ENCODE data around the gene TTC7B. TPM values are rescaled to one million over a fixed set of nuclear protein-coding genes. Genes with fewer than 3 reads are reported as not detected.

TTC7B gene
- total and polyA plus RNA-seq, 2 of the 8 experiments (the other 6 are each of a cell fraction or from before 2014, with no cell fraction given), result 23.7 to 34.0 TPM

DNA sequence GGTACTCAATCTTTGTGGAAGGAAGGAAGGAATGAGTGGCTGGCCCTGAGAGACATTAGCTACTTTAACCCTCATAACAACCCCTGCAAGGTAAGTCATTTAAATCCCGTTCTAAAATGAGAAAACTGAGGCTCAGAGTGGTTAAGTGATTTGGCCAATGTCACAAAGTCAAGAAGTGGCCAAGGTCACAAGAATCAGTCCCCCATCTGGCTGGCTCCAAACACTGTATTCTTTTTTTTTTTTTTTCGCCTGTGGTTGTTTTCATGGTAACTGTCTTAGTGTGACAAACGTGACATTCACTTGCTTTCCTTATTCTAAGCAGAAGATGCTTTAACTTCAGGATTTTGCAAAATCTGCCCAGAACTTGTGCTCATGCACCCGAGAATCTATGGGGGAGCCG lies 2.8 kb downstream of the TTC7B start:
- FAIRE-seq (no peak), DNase-seq (ENCODE audit: low read depth in 1 of 2, low spot score in 2 of 2) (no peak)
- Histone ChIP-seq H2BK15ac (ENCODE audit: low read length) (no peak overlapping the region), H3K4me1 (replicated peaks in 1 of 4; ENCODE audit: control insufficient read depth in 3 of 4, insufficient read depth in 4 of 4, low read length in 3 of 4) (peaks cover 0 to 10% (median 5%) of the 10 kb centered on the region in 4 experiments; a peak in 6 of 7 replicates), H3K4me3 (ENCODE audit: extremely low read depth in 1 of 4, insufficient read depth in 2 of 4, low read depth in 3 of 4, low read length in 4 of 4) (no peak overlapping the region), H3K4me2 (ENCODE audit: insufficient read depth in 1 of 2, low read depth in 2 of 2, low read length in 2 of 2) (no peak overlapping the region), H2AK5ac (ENCODE audit: low read depth, low read length) (no peak overlapping the region), H2AFZ (ENCODE audit: low read length) (no peak overlapping the region), H4K91ac (replicated peaks; ENCODE audit: insufficient read length, low read length) (no peak overlapping the region), H3K18ac (ENCODE audit: extremely low read depth, low read length) (no peak overlapping the region), H2BK5ac (ENCODE audit: low read depth, low read length) (no peak overlapping the region), H3K4ac (replicated peaks; ENCODE audit: insufficient read length, low read depth, low read length) (no peak overlapping the region), H3K79me2 (ENCODE audit: control insufficient read depth in 1 of 2, insufficient read depth in 2 of 2, low read length in 2 of 2) (peaks cover 0 to 3% of the 10 kb centered on the region in 2 experiments; a peak in 1 of 4 replicates), H3K27ac (ENCODE audit: low read depth, low read length) (no peak overlapping the region), H4K20me1 (replicated peaks in 1 of 2; ENCODE audit: control insufficient read depth in 1 of 2, insufficient read depth in 2 of 2, low read length in 2 of 2) (peaks cover 0 to 3% of the 10 kb centered on the region in 2 experiments), H3K79me1 (ENCODE audit: low read depth, low read length) (peaks cover 12% of the 10 kb centered on the region; the same call in 1 of the 2 replicates), H3K9me3 (ENCODE audit: insufficient read depth in 2 of 2, low read depth in 1 of 2, low read length in 1 of 2) (no peaks in the 10 kb centered on the region), H3K27me3 (replicated peaks in 1 of 4; ENCODE audit: control insufficient read depth in 3 of 4, extremely low read depth in 1 of 4, insufficient read depth in 3 of 4, low read length in 3 of 4) (peaks cover 0 to 5% (median 5%) of the 10 kb centered on the region in 4 experiments; a peak in 4 of 7 replicates), H2BK12ac (ENCODE audit: low read depth, low read length) (no peak overlapping the region), H4K5ac (ENCODE audit: insufficient read length, low read depth, low read length) (no peak overlapping the region), H2BK20ac (ENCODE audit: low read length) (no peak overlapping the region), H3K56ac (replicated peaks; ENCODE audit: insufficient read length, low read depth, low read length) (no peak overlapping the region), H3K23ac (ENCODE audit: insufficient read length) (no peak overlapping the region), H2BK120ac (replicated peaks; ENCODE audit: low read depth, low read length) (no peak overlapping the region), H3K14ac (ENCODE audit: insufficient read length) (no peak overlapping the region), H3K9ac (replicated peaks in 1 of 4; ENCODE audit: extremely low read depth in 1 of 4, low read depth in 3 of 4, low read length in 3 of 4) (no peak overlapping the region), H3K23me2 (ENCODE audit: low read depth, low read length) (peaks cover 8% of the 10 kb centered on the region; the same call in 1 of the 2 replicates), H4K8ac (ENCODE audit: extremely low read depth, insufficient read depth, low read length) (no peak overlapping the region), H3K36me3 (ENCODE audit: control insufficient read depth in 2 of 4, insufficient read depth in 4 of 4, low read length in 3 of 4) (no peaks in the 10 kb centered on the region)
- CTCF ChIA-PET (ENCODE audit: partially characterized antibody), result interaction anchor here (1.6 kb wide), 1 partner anchor 28 kb away, joined by 4 read pairs; no protein-coding TSS in a partner anchor
- TF ChIP-seq TCF12 (IDR thresholded peaks at IDR 0.05; ENCODE audit: low read depth, low read length) (no peak), NRF1 (IDR thresholded peaks at IDR 0.05; ENCODE audit: low read depth, low read length) (no peak), KDM4A (IDR thresholded peaks at IDR 0.05; ENCODE audit: low read depth, low read length, severe bottlenecking) (no peak), CHD2 (IDR thresholded peaks at IDR 0.05; ENCODE audit: low read length) (no peak), PHF8 (conservative IDR thresholded peaks at IDR 0.05; ENCODE audit: low read depth, low read length) (no peak), SIX5 (IDR thresholded peaks at IDR 0.05; ENCODE audit: low read depth, low read length) (no peak), POLR2A (IDR thresholded peaks at IDR 0.05; ENCODE audit: control extremely low read depth in 1 of 2, low read depth in 2 of 2, low read length in 2 of 2) (no peak), CREB1 (IDR thresholded peaks at IDR 0.05) (no peak), BRCA1 (IDR thresholded peaks at IDR 0.05; ENCODE audit: low read depth, low read length) (no peak), CTBP2 (IDR thresholded peaks at IDR 0.05; ENCODE audit: borderline replicate concordance, insufficient read depth, insufficient read length, low read length) (no peak)
- 79% methylated on average over 5 of the region's 5 CpGs; no CpG with 5 or more reads in 1 of the 2 experiments for WGBS, 2 experiments (ENCODE audit: extremely low coverage in 1 of 2, insufficient coverage in 1 of 2, insufficient read length in 1 of 2, insufficient replicate concordance in 2 of 2, low coverage in 1 of 2, low lambda C conversion rate in 2 of 2, missing lambda C conversion rate in 1 of 2)
- POLR2A ChIA-PET (ENCODE audit: partially characterized antibody), result interaction anchor here (1.3 kb wide), 1 partner anchor 9 kb away, joined by 5 read pairs; no protein-coding TSS in a partner anchor
